GM12878 (cell line): ENCODE results near the gene DESI2. TPM values are rescaled to one million over a fixed set of nuclear protein-coding genes. Genes with fewer than 3 reads are reported as not detected.

ENCODE experiments used
- ATAC-seq: fragments of 200-7000 bp; cut with Tn5 transposase; 3 replicates; pipeline ENCODE4 v1.9.1; 2020; ENCODE audit warnings: mild to moderate bottlenecking, moderate library complexity
- BruUV-seq: library from RNA; stranded (reverse); fragments of 400-500 nt; replicated peaks from 2 replicates; lab custom pipeline; 2021; lab: Mats Ljungman, UMichigan
- CTCF ChIA-PET: fragments of 300-600 bp; sonication (Branson Sonifier 250); formaldehyde crosslinking; extraction: SDS; loops from one replicate; lab custom pipeline; 2021; ENCODE audit warnings: inconsistent platforms; lab: Yijun Ruan, JAX
- POLR2A ChIA-PET: fragments of 350-600 bp; formaldehyde crosslinking; extraction: SDS; loops from one replicate; lab custom pipeline; 2021; ENCODE audit warnings: inconsistent platforms; lab: Charles Lee
- RAD21 ChIA-PET: fragments of 300-600 bp; sonication (Branson Sonifier 250); formaldehyde crosslinking; loops from one replicate; lab custom pipeline; 2023; ENCODE audit warnings: antibody characterized with exemption; ENCODE audit not compliant: unreplicated experiment; lab: Charles Lee
- SMC1A ChIA-PET: fragments of 300-600 bp; sonication (Branson Sonifier 250); formaldehyde crosslinking; loops from one replicate; lab custom pipeline; 2023; ENCODE audit not compliant: unreplicated experiment, uncharacterized antibody; lab: Charles Lee
- DNase-seq: peaks from one replicate; pipeline ENCODE4 v3.0.0-alpha.2; 2011; ENCODE audit warnings: low read depth, low spot score
- FAIRE-seq: peaks from 3 replicates; lab custom pipeline; 2011; peaks lifted over from hg19 to GRCh38; lab: Jason Lieb, UNC
- H2AFZ ChIP-seq: 2 replicates; pipeline ENCODE4 v1.6.0; 2011; ENCODE audit warnings: low read depth, low read length, control low read depth; ENCODE audit not compliant: control insufficient read depth
- H3K27ac ChIP-seq: 2 replicates; pipeline ENCODE4 v1.5.1; 2011; ENCODE audit warnings: control low read depth; ENCODE audit not compliant: control insufficient read depth, insufficient read depth
- H3K27me3 ChIP-seq, 2 experiments: replicated peaks in 1 of 2; 2 replicates each; pipeline versions ENCODE4 v1.6.0 to v1.6.1; 2011; ENCODE audit warnings: low read length in 1 of 2; ENCODE audit not compliant: control insufficient read depth in 2 of 2, insufficient read depth in 2 of 2
- H3K36me3 ChIP-seq, 2 experiments: 2 replicates each; pipeline ENCODE4 v1.5.1; 2011; ENCODE audit warnings: low read length in 1 of 2; ENCODE audit not compliant: control insufficient read depth in 2 of 2, insufficient read depth in 2 of 2
- H3K4me1 ChIP-seq: 2 replicates; pipeline ENCODE4 v1.6.1; 2011; ENCODE audit warnings: mild to moderate bottlenecking, low read length, moderate library complexity, mixed read lengths; ENCODE audit not compliant: control insufficient read depth, insufficient read depth
- H3K4me2 ChIP-seq: 2 replicates; pipeline ENCODE4 v1.6.0; 2011; ENCODE audit warnings: control low read depth; ENCODE audit not compliant: control insufficient read depth, insufficient read depth
- H3K4me3 ChIP-seq: fragments of 200-600 bp; sonication (generic); 2 replicates; pipeline ENCODE4 v1.5.1; 2016
- H3K79me2 ChIP-seq: 2 replicates; pipeline ENCODE4 v1.6.0; 2011; ENCODE audit warnings: low read length; ENCODE audit not compliant: control insufficient read depth, insufficient read depth
- H3K9ac ChIP-seq: 2 replicates; pipeline ENCODE4 v1.8.0; 2011; ENCODE audit warnings: low read length, control low read depth, mixed read lengths; ENCODE audit not compliant: control insufficient read depth, insufficient read depth
- H3K9me3 ChIP-seq: replicated peaks from 3 replicates; pipeline ENCODE4 v1.5.1; 2011; ENCODE audit warnings: mild to moderate bottlenecking, low read length; ENCODE audit not compliant: control insufficient read depth, insufficient read depth
- H4K20me1 ChIP-seq: 2 replicates; pipeline ENCODE4 v1.6.0; 2011; ENCODE audit not compliant: control insufficient read depth, insufficient read depth
- ASH2L ChIP-seq: fragments of 300-600, 200-600 bp; sonication (generic); IDR thresholded peaks from 2 replicates; pipeline ENCODE4 v1.6.1; 2017; ENCODE audit warnings: low read depth, mild to moderate bottlenecking, borderline replicate concordance
- CREB1 ChIP-seq: IDR thresholded peaks from 2 replicates; pipeline ENCODE4 v1.6.1; 2012; ENCODE audit warnings: low read depth, mild to moderate bottlenecking, inconsistent platforms
- HCFC1 ChIP-seq: fragments of 150-350 bp; IDR thresholded peaks from 2 replicates; pipeline ENCODE4 v1.6.1; 2014; ENCODE audit warnings: low read length
- KAT2A ChIP-seq: conservative IDR thresholded peaks from 2 replicates; pipeline ENCODE4 v1.6.1; 2011; ENCODE audit warnings: low read depth, low read length; ENCODE audit not compliant: control insufficient read depth
- LARP7 ChIP-seq: fragments of 450-650 bp; IDR thresholded peaks from 2 replicates; pipeline ENCODE4 v1.6.1; 2017; ENCODE audit warnings: mild to moderate bottlenecking
- MYC ChIP-seq: IDR thresholded peaks from 2 replicates; pipeline ENCODE4 v1.6.1; 2011; ENCODE audit warnings: mild to moderate bottlenecking, low read length, moderate library complexity, inconsistent platforms; ENCODE audit not compliant: insufficient read depth, insufficient replicate concordance, insufficient read length, severe bottlenecking
- NKRF ChIP-seq: fragments of 450-650 bp; conservative IDR thresholded peaks from 2 replicates; pipeline ENCODE4 v1.6.1; 2017; ENCODE audit warnings: mild to moderate bottlenecking, moderate library complexity
- RB1 ChIP-seq: fragments of 450-650 bp; formaldehyde crosslinking; IDR thresholded peaks from 2 replicates; pipeline ENCODE4 v1.6.1; 2017; ENCODE audit warnings: mild to moderate bottlenecking, borderline replicate concordance
- SMAD1 ChIP-seq: fragments of 450-650 bp; IDR thresholded peaks from 2 replicates; pipeline ENCODE4 v1.6.1; 2018; ENCODE audit warnings: mild to moderate bottlenecking, low read depth; ENCODE audit not compliant: partially characterized antibody
- SUZ12 ChIP-seq: fragments of 200-600 bp; sonication (generic); IDR thresholded peaks from one replicate; pipeline ENCODE4 v1.6.1; 2018; ENCODE audit warnings: antibody characterized with exemption, mild to moderate bottlenecking; ENCODE audit not compliant: unreplicated experiment
- TCF12 ChIP-seq: IDR thresholded peaks from 2 replicates; pipeline ENCODE4 v1.6.1; 2011; ENCODE audit warnings: low read depth, mild to moderate bottlenecking, low read length
- ZBTB11 ChIP-seq: fragments of 450-650 bp; formaldehyde crosslinking; IDR thresholded peaks from 2 replicates; pipeline ENCODE4 v1.5.0; 2022; ENCODE audit warnings: mild to moderate bottlenecking, missing genetic modification characterization
- ZBTB40 ChIP-seq: fragments of 450-650 bp; IDR thresholded peaks from 2 replicates; pipeline ENCODE4 v1.6.1; 2016; ENCODE audit warnings: mild to moderate bottlenecking, moderate library complexity, borderline replicate concordance
- ZZZ3 ChIP-seq: IDR thresholded peaks from 2 replicates; pipeline ENCODE4 v1.6.1; 2011; ENCODE audit warnings: low read depth; ENCODE audit not compliant: control insufficient read depth, insufficient read length
- WGBS: methylation state at CpG from one replicate; pipeline ENCODE4 v1.1.6; 2016; ENCODE audit warnings: low lambda C conversion rate; ENCODE audit not compliant: insufficient replicate concordance, insufficient coverage; ENCODE audit errors: missing lambda C conversion rate; 5-methylcytosine and 5-hydroxymethylcytosine counted together
- in situ Hi-C: fragments of 300-500 bp; cut with MboI; formaldehyde crosslinking; loops from 9 replicates; pipeline ENCODE4 v1.14.3; 2018; ENCODE audit warnings: mixed read lengths
- intact Hi-C: fragments of 100-400 bp; cut with micrococcal nuclease; formaldehyde crosslinking; loops from one replicate; pipeline ENCODE4 v1.14.2; 2022; ENCODE audit not compliant: unreplicated experiment
- polyA plus RNA-seq, 11 experiments: library from polyadenylated mRNA; depleted of rRNA in 4 of 11; unstranded in 6 of 11; stranded (reverse) in 5 of 11; fragments of >200 nt; fragmentation: Nextera tagmentation in 4 of 11; fragmentation: Illumina TruSeq in 1 of 11; extraction: Ambion mirVana in 4 of 11; extraction: Trizol in 1 of 11; gene quantifications; 1 replicate in 1 of 11; 2 replicates in 10 of 11; pipeline versions ENCODE4 v1.2.1 to v1.2.3, GENCODE V29; 2011 to 2016; ENCODE audit warnings: inconsistent platforms in 2 of 11, missing spikeins in 2 of 11, low read depth in 1 of 11
- total RNA-seq, 4 experiments: library from RNA; depleted of rRNA in 3 of 4; stranded (reverse); fragments of >200 nt in 3 of 4; fragmentation: Illumina TruSeq in 1 of 4; extraction: Trizol in 1 of 4; gene quantifications; 2 replicates each; pipeline versions ENCODE4 v1.2.1 to v1.2.3, GENCODE V29; 2013 to 2021

DESI2 gene
- total and polyA plus RNA-seq, 10 of the 15 experiments (the other 5 are each of a cell fraction or from before 2014, with no cell fraction given) = 6.2 to 21.5 (median 17.3) TPM

- TF ChIP-seq ZBTB11 (no peak), RB1 (no peak), MYC (no peak)
Measured at GRCh38 chr1:244633140-244633539, 19.8 kb upstream of the DESI2 start (continued).

GRCh38 chr1:244634546-244634945 is 18.4 kb upstream of the DESI2 start:
- Histone ChIP-seq H3K4me3 (no peak overlapping the region), H3K27ac (no peak overlapping the region), H3K4me2 (no peak overlapping the region), H3K9me3 (no peaks in the 10 kb centered on the region), H3K79me2 (no peaks in the 10 kb centered on the region), H4K20me1 (no peaks in the 10 kb centered on the region), H3K9ac (no peak overlapping the region), H3K36me3 (no peaks in the 10 kb centered on the region), H3K27me3 (peaks cover 0 to 3% of the 10 kb centered on the region in 2 experiments; a peak in 2 of 4 replicates), H2AFZ (no peak overlapping the region), H3K4me1 (no peaks in the 10 kb centered on the region)
- ChIA-PET RAD21 (no interaction called here), CTCF (interaction anchor here (1.5 to 1.6 kb wide), 2 partner anchors 30 to 31 kb away, joined by 3 to 6 read pairs; no protein-coding TSS in a partner anchor), POLR2A (no interaction called here), SMC1A (interaction anchor here (0.8 to 1.8 kb wide), 7 partner anchors 10 to 30 kb away, joined by 3 to 7 read pairs (median 3); no protein-coding TSS in a partner anchor)
- intact Hi-C loops = no loop called here
- in situ Hi-C loops = no loop called here
- FAIRE-seq (no peak), DNase-seq (no peak), ATAC-seq (no peak)
- no TSS peak for BruUV-seq
- 63% methylated on average over 6 of the region's 6 CpGs for WGBS
- TF ChIP-seq ASH2L (no peak), ZBTB40 (no peak), LARP7 (no peak), ZZZ3 (no peak), TCF12 (no peak), HCFC1 (no peak), SUZ12 (no peak), CREB1 (no peak), SMAD1 (no peak), KAT2A (no peak), NKRF (no peak)
